GM12891 (cell line): ENCODE data around the gene PLCB1.

ENCODE experiments used
- POLR2A ChIP-seq: IDR thresholded peaks from 2 replicates; pipeline ENCODE4 v1.6.1; 2011; ENCODE audit warnings: low read depth, low read length, control low read depth
- POLR2AphosphoS5 ChIP-seq: IDR thresholded peaks from 2 replicates; pipeline ENCODE4 v1.6.1; 2011; ENCODE audit warnings: low read depth, low read length, control low read depth
- TAF1 ChIP-seq: IDR thresholded peaks from 2 replicates; pipeline ENCODE4 v1.6.1; 2011; ENCODE audit warnings: low read depth, low read length, control low read depth

- no peak for TF ChIP-seq TAF1
- TF ChIP-seq POLR2A = no peak
- TF ChIP-seq POLR2AphosphoS5 = no peak
These were observed 510.2 kb downstream of the PLCB1 start for GRCh38 chr20:8642247-8642646.
